OCI-LY7 (cell line): ENCODE measurements around the gene PCNX2.

Source experiments
- CTCF ChIP-seq: fragments of 200-600 bp; sonication (generic); conservative IDR thresholded peaks from 2 replicates; pipeline ENCODE4 v1.5.1; 2014; ENCODE audit warnings: mild to moderate bottlenecking, antibody characterized with exemption, low read length, moderate library complexity, mixed read lengths
- EZH2phosphoT487 ChIP-seq: fragments of 200-600 bp; sonication (generic); IDR thresholded peaks from 2 replicates; pipeline ENCODE4 v1.6.1; 2018; ENCODE audit warnings: low read depth, borderline replicate concordance, mild to moderate bottlenecking, mixed run types, antibody characterized with exemption, low read length, moderate library complexity, mixed read lengths

GRCh38 chr1:233326319-233326718 is 30.8 kb upstream of the PCNX2 start:
- TF ChIP-seq CTCF (no peak), EZH2phosphoT487 (no peak)
